Upper lobe of right lung (tissue), 1 donor: ENCODE measurements around the gene PDE11A. TPM values are rescaled to one million over a fixed set of nuclear protein-coding genes. Genes with fewer than 3 reads are reported as not detected.

Experiments used
- ATAC-seq: fragments of 200-7000 bp; cut with Tn5 transposase; one replicate; pipeline ENCODE4 v1.9.1; 2020; ENCODE audit warnings: mild to moderate bottlenecking, moderate library complexity
- DNase-seq: peaks from one replicate; pipeline ENCODE4 v3.0.0-alpha.2; 2020
- H3K27ac ChIP-seq: fragments of 200-600 bp; one replicate; pipeline ENCODE4 v1.8.0; 2022
- H3K27me3 ChIP-seq: fragments of 200-600 bp; one replicate; pipeline ENCODE4 v1.8.0; 2022; ENCODE audit warnings: mild to moderate bottlenecking
- H3K36me3 ChIP-seq: fragments of 200-600 bp; one replicate; pipeline ENCODE4 v1.8.0; 2022
- H3K4me1 ChIP-seq: fragments of 200-600 bp; one replicate; pipeline ENCODE4 v1.8.0; 2022
- H3K4me3 ChIP-seq: fragments of 200-600 bp; one replicate; pipeline ENCODE4 v1.8.0; 2022; ENCODE audit warnings: mild to moderate bottlenecking
- H3K9me3 ChIP-seq: fragments of 200-600 bp; one replicate; pipeline ENCODE4 v1.8.0; 2022
- intact Hi-C: fragments of 100-400 bp; cut with DNase I; formaldehyde crosslinking; loops from one replicate; pipeline ENCODE4 v1.11.0; 2022
- total RNA-seq: library from RNA; stranded (reverse); fragmentation: NEBNext Ultra II Directional; extraction: Animal tissue kit (Norgen Biotek cat#: 25700); gene quantifications from one replicate; pipeline ENCODE4 v1.2.1, GENCODE V29; 2021
- TF ChIP-seq, protein P1 (sequence below): fragments of 200-600 bp; IDR thresholded peaks from one replicate; pipeline ENCODE4 v1.8.0; 2022; ENCODE audit warnings: antibody characterized with exemption
- donor health status: DM: no; HTN: yes; CAD: no; lungs with severe emphysema.

PDE11A gene
- total RNA-seq, 1 donor from 2014 or later: not detected

DNA sequence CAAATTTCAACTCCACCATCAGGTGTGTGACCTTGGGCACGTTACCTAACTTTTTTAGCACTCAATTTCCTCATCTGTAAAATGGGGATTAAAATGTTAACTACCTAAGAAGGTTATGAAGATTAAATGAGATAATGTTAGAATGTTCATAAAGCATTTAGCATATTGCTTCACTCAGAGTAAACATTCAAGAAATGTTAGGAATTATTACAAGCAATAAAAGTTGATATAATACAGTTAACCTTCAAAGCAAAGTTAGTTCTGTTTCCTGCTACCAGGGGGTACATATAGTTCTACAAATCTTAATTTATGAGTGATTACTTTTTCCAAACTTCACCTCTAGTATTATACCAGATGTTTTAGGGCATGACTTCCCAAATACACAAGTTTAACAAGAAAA, 254.2 kb downstream of the PDE11A start:
- intact Hi-C loops: no loop called here
- Histone ChIP-seq H3K36me3 (no peaks in the 10 kb centered on the region), H3K27ac (no peak overlapping the region), H3K27me3 (no peaks in the 10 kb centered on the region), H3K9me3 (no peaks in the 10 kb centered on the region), H3K4me3 (no peak overlapping the region), H3K4me1 (no peaks in the 10 kb centered on the region)
- no peak for DNase-seq
- ATAC-seq: no peak
- TF ChIP-seq, protein P1, sequence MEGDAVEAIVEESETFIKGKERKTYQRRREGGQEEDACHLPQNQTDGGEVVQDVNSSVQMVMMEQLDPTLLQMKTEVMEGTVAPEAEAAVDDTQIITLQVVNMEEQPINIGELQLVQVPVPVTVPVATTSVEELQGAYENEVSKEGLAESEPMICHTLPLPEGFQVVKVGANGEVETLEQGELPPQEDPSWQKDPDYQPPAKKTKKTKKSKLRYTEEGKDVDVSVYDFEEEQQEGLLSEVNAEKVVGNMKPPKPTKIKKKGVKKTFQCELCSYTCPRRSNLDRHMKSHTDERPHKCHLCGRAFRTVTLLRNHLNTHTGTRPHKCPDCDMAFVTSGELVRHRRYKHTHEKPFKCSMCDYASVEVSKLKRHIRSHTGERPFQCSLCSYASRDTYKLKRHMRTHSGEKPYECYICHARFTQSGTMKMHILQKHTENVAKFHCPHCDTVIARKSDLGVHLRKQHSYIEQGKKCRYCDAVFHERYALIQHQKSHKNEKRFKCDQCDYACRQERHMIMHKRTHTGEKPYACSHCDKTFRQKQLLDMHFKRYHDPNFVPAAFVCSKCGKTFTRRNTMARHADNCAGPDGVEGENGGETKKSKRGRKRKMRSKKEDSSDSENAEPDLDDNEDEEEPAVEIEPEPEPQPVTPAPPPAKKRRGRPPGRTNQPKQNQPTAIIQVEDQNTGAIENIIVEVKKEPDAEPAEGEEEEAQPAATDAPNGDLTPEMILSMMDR: no peak

GRCh38 chr2:177817300-177817699, 255.3 kb downstream of the PDE11A start:
- DNase-seq (no peak), ATAC-seq (no peak)
- Histone ChIP-seq H3K9me3 (no peaks in the 10 kb centered on the region), H3K4me3 (no peak overlapping the region), H3K36me3 (no peaks in the 10 kb centered on the region), H3K4me1 (no peaks in the 10 kb centered on the region), H3K27ac (no peak overlapping the region), H3K27me3 (no peaks in the 10 kb centered on the region)
- intact Hi-C loops: no loop called here
- TF ChIP-seq, protein P1: no peak

- TF ChIP-seq, protein P1: no peak
- H3K4me3 ChIP-seq: no peak overlapping the region
- DNase-seq (no peak), ATAC-seq (no peak)
- H3K36me3 ChIP-seq: no peaks in the 10 kb centered on the region
- H3K27me3 ChIP-seq: no peaks in the 10 kb centered on the region
- no peak overlapping the region for H3K27ac ChIP-seq
- no peaks in the 10 kb centered on the region for H3K9me3 ChIP-seq
- intact Hi-C loops: no loop called here
- no peaks in the 10 kb centered on the region for H3K4me1 ChIP-seq
These were observed 255.8 kb downstream of the PDE11A start for GRCh38 chr2:177816766-177817165.

GRCh38 chr2:177812713-177813396, 259.7 kb downstream of the PDE11A start:
- H3K27me3 ChIP-seq: no peaks in the 10 kb centered on the region

GRCh38 chr2:177810906-177811305, 261.7 kb downstream of the PDE11A start:
- TF ChIP-seq, protein P1: no peak
- Histone ChIP-seq H3K4me1 (no peaks in the 10 kb centered on the region), H3K4me3 (no peak overlapping the region), H3K36me3 (no peaks in the 10 kb centered on the region), H3K9me3 (no peaks in the 10 kb centered on the region), H3K27me3 (no peaks in the 10 kb centered on the region), H3K27ac (no peak overlapping the region)
- no peak for DNase-seq
- ATAC-seq: no peak
- intact Hi-C loops: no loop called here

More at GRCh38 chr2:177812713-177813396, 259.7 kb downstream of the PDE11A start:
- DNase-seq (no peak), ATAC-seq (no peak)
- Histone ChIP-seq H3K27ac (no peak overlapping the region), H3K9me3 (no peaks in the 10 kb centered on the region), H3K36me3 (no peaks in the 10 kb centered on the region), H3K4me3 (no peak overlapping the region), H3K4me1 (no peaks in the 10 kb centered on the region)
- TF ChIP-seq, protein P1: no peak
- intact Hi-C loops: no loop called here
